Natural killer cell (primary cell): Measurements from ENCODE around the gene CARMIL3. TPM values are rescaled to one million over a fixed set of nuclear protein-coding genes. Genes with fewer than 3 reads are reported as not detected.

Source experiments
- ATAC-seq, 3 donors: fragments of 150-1000 bp in 2 of 3; fragments of 200-7000 bp in 1 of 3; cut with Tn5 transposase; 1 replicate in 1 of 3; 2 replicates in 2 of 3; pipeline ENCODE4 v1.10.0; 2021; ENCODE audit warnings: mild to moderate bottlenecking in 2 of 3, moderate library complexity in 2 of 3
- DNase-seq, 2 donors: peaks; one replicate each; pipeline versions ENCODE4 v3.0.0 to v3.0.0-alpha.2; 2013 to 2021; ENCODE audit warnings: mixed read lengths in 1 of 2
- H3K27ac ChIP-seq: one replicate; pipeline ENCODE4 v1.5.1; 2013; ENCODE audit warnings: mild to moderate bottlenecking, low read length
- H3K27me3 ChIP-seq: one replicate; pipeline ENCODE4 v1.6.1; 2013; ENCODE audit warnings: low read length; ENCODE audit not compliant: control insufficient read depth, insufficient read depth
- H3K36me3 ChIP-seq: one replicate; pipeline ENCODE4 v1.6.1; 2013; ENCODE audit warnings: low read length; ENCODE audit not compliant: control insufficient read depth, insufficient read depth
- H3K4me1 ChIP-seq: one replicate; pipeline ENCODE4 v1.6.1; 2013; ENCODE audit warnings: low read length; ENCODE audit not compliant: control insufficient read depth, insufficient read depth
- H3K4me3 ChIP-seq: one replicate; pipeline ENCODE4 v1.5.1; 2013; ENCODE audit warnings: low read length
- H3K9me3 ChIP-seq: one replicate; pipeline ENCODE4 v1.6.1; 2013; ENCODE audit warnings: low read length; ENCODE audit not compliant: control insufficient read depth, insufficient read depth
- H3K27ac Mint-ChIP-seq, 2 donors: one replicate each; pipeline ENCODE4 v1.8.0; 2022; ENCODE audit warnings: mild to moderate bottlenecking in 2 of 2, mixed read lengths in 2 of 2, moderate library complexity in 1 of 2
- H3K27me3 Mint-ChIP-seq, 2 donors: one replicate each; pipeline ENCODE4 v1.8.0; 2022; ENCODE audit warnings: low read depth in 2 of 2, mixed read lengths in 2 of 2
- H3K36me3 Mint-ChIP-seq: one replicate; pipeline ENCODE4 v1.8.0; 2022; ENCODE audit warnings: mixed read lengths
- H3K4me1 Mint-ChIP-seq, 2 donors: one replicate each; pipeline ENCODE4 v1.8.0; 2022; ENCODE audit warnings: mixed read lengths in 2 of 2
- H3K4me3 Mint-ChIP-seq: one replicate; pipeline ENCODE4 v1.8.0; 2022; ENCODE audit warnings: mild to moderate bottlenecking, moderate library complexity, mixed read lengths
- H3K9me3 Mint-ChIP-seq, 2 donors: one replicate each; pipeline ENCODE4 v1.8.0; 2022; ENCODE audit warnings: mixed read lengths in 2 of 2
- WGBS: methylation state at CpG from one replicate; pipeline ENCODE4 v1.1.7; 2013; ENCODE audit warnings: missing lambda C conversion rate; ENCODE audit not compliant: insufficient coverage; 5-methylcytosine and 5-hydroxymethylcytosine counted together
- intact Hi-C: fragments of 100-400 bp; cut with micrococcal nuclease; formaldehyde crosslinking; loops from one replicate; pipeline ENCODE4 v1.14.2; 2022
- total RNA-seq, 4 donors: library from RNA; stranded (reverse); fragments of 120-200 nt in 1 of 4; gene quantifications; one replicate each; pipeline versions ENCODE4 v1.2.3 to v1.2.4, GENCODE V29; 2013 to 2022
- TF ChIP-seq, protein P1 (sequence below): fragments of 200-600 bp; IDR thresholded peaks from one replicate; pipeline ENCODE4 v1.8.0; 2022; ENCODE audit warnings: antibody characterized with exemption

CARMIL3 gene
- total RNA-seq, 3 donors from 2014 or later (not counting 1 experiment from before 2014, with no cell fraction given), result 17.8 to 28.6 (median 18.6) TPM

DNA sequence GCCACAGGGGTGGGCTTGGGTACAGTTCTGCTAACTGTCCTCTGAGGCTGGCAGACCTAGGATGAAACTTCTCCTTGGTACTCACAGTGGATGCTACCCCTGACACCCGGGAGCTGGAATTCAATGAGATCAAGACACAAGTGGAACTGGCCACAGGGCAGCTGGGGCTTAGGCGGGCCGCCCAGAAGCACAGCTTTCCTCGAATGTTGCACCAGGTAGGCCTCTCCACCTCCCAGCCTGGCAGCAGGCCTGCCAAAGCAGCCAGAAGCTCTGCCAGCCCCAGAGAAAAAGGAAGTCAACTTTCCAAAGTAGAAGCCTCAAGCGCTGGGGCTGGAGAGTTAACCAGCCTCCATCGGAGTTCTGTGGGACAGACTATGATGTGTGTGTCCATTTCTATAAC is 65.4 kb downstream of the CARMIL3 start:
- Mint-ChIP-seq H3K9me3 (no peaks in the 10 kb centered on the region), H3K36me3 (peaks cover 6% of the 10 kb centered on the region), H3K27me3 (no peaks in the 10 kb centered on the region), H3K4me3 (no peak overlapping the region), H3K4me1 (peaks cover 22 to 27% of the 10 kb centered on the region in 2 donors), H3K27ac (no peak overlapping the region)
- Histone ChIP-seq H3K4me1 (peaks cover 24% of the 10 kb centered on the region), H3K36me3 (peaks cover 46% of the 10 kb centered on the region), H3K9me3 (no peaks in the 10 kb centered on the region), H3K27me3 (no peaks in the 10 kb centered on the region), H3K27ac (no peak overlapping the region), H3K4me3 (no peak overlapping the region)
- no peak for ATAC-seq
- intact Hi-C loops, result no loop called here
- no peak for DNase-seq
- WGBS, result 92% methylated on average over 6 of the region's 6 CpGs
- TF ChIP-seq, protein P1, sequence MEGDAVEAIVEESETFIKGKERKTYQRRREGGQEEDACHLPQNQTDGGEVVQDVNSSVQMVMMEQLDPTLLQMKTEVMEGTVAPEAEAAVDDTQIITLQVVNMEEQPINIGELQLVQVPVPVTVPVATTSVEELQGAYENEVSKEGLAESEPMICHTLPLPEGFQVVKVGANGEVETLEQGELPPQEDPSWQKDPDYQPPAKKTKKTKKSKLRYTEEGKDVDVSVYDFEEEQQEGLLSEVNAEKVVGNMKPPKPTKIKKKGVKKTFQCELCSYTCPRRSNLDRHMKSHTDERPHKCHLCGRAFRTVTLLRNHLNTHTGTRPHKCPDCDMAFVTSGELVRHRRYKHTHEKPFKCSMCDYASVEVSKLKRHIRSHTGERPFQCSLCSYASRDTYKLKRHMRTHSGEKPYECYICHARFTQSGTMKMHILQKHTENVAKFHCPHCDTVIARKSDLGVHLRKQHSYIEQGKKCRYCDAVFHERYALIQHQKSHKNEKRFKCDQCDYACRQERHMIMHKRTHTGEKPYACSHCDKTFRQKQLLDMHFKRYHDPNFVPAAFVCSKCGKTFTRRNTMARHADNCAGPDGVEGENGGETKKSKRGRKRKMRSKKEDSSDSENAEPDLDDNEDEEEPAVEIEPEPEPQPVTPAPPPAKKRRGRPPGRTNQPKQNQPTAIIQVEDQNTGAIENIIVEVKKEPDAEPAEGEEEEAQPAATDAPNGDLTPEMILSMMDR, result no peak

Other genes with a start within 250 kb of the CARMIL3 start
- gene DHRS4, start 98.2 kb upstream of the CARMIL3 start, total RNA-seq, result 10 to 100 TPM in 1 of 3 donors, 1 to 10 TPM in 2; 7.5 to 10.1 (median 9.9) TPM
- 10 to 100 TPM in 1 of 3 donors, 1 to 10 TPM in 2; 8.6 to 12.4 (median 9.7) TPM for gene DHRS4L2, start 63.1 kb upstream of the CARMIL3 start, total RNA-seq
- not detected for gene CPNE6, start 19.6 kb downstream of the CARMIL3 start, total RNA-seq
- gene PCK2, start 42.3 kb downstream of the CARMIL3 start, total RNA-seq, result 10 to 100 TPM in 2 of 3 donors, 1 to 10 TPM in 1; 9.8 to 13.8 (median 12.3) TPM
- gene DCAF11, start 62.8 kb downstream of the CARMIL3 start, total RNA-seq, result 10 to 100 TPM; 77.5 to 99.3 (median 96.3) TPM
- 1 to 10 TPM in 2 of 3 donors, under 1 TPM in 1; 0.78 to 3.3 (median 2.8) TPM for gene NRL, start 62.9 kb downstream of the CARMIL3 start, total RNA-seq
- 1 to 10 TPM in 2 of 3 donors, under 1 TPM in 1; 0.80 to 2.8 (median 2.3) TPM for gene FITM1, start 78.7 kb downstream of the CARMIL3 start, total RNA-seq
- 100 to 1,000 TPM; 315 to 345 (median 318) TPM for gene PSME1, start 84.2 kb downstream of the CARMIL3 start, total RNA-seq
- 10 to 100 TPM in 2 of 3 donors, 1 to 10 TPM in 1; 9.3 to 12.3 (median 12.0) TPM for gene EMC9, start 89.6 kb downstream of the CARMIL3 start, total RNA-seq
- 100 to 1,000 TPM; 193 to 237 (median 234) TPM for gene PSME2, start 94.6 kb downstream of the CARMIL3 start, total RNA-seq
- 100 to 1,000 TPM in 2 of 3 donors, 10 to 100 TPM in 1; 96.9 to 134 (median 125) TPM for gene RNF31, start 95.5 kb downstream of the CARMIL3 start, total RNA-seq
- gene IRF9, start 109.3 kb downstream of the CARMIL3 start, total RNA-seq, result 100 to 1,000 TPM; 178 to 348 (median 319) TPM
- 100 to 1,000 TPM in 2 of 3 donors, 10 to 100 TPM in 1; 77.7 to 138 (median 103) TPM for gene REC8, start 120.1 kb downstream of the CARMIL3 start, total RNA-seq
- gene IPO4, start 136.8 kb downstream of the CARMIL3 start, total RNA-seq, result 10 to 100 TPM; 46.2 to 61.5 (median 51.9) TPM
- gene TM9SF1, start 143.4 kb downstream of the CARMIL3 start, total RNA-seq, result 10 to 100 TPM; 15.2 to 32.1 (median 28.7) TPM
- 1 to 10 TPM; 1.3 to 2.9 (median 1.5) TPM for gene TSSK4, start 153.7 kb downstream of the CARMIL3 start, total RNA-seq
- gene CHMP4A, start 161.5 kb downstream of the CARMIL3 start, total RNA-seq, result 100 to 1,000 TPM; 105 to 118 (median 115) TPM
- 1 to 10 TPM; 4.0 to 6.1 (median 5.5) TPM for gene MDP1, start 164.1 kb downstream of the CARMIL3 start, total RNA-seq
- gene NEDD8, start 180.4 kb downstream of the CARMIL3 start, total RNA-seq, result 100 to 1,000 TPM in 1 of 3 donors, 10 to 100 TPM in 2; 93.6 to 109 (median 95.9) TPM
- 10 to 100 TPM; 46.5 to 63.3 (median 53.3) TPM for gene GMPR2, start 180.9 kb downstream of the CARMIL3 start, total RNA-seq
- 100 to 1,000 TPM; 158 to 269 (median 176) TPM for gene TINF2, start 190.6 kb downstream of the CARMIL3 start, total RNA-seq
- gene TGM1, start 211.2 kb downstream of the CARMIL3 start, total RNA-seq, result 1 to 10 TPM; 1.7 to 4.9 (median 4.7) TPM
- 10 to 100 TPM; 72.9 to 95.1 (median 88.5) TPM for gene RABGGTA, start 219.6 kb downstream of the CARMIL3 start, total RNA-seq
- gene DHRS1, start 247.8 kb downstream of the CARMIL3 start, total RNA-seq, result 10 to 100 TPM; 39.8 to 59.0 (median 43.3) TPM
- 10 to 100 TPM; 34.9 to 47.8 (median 39.2) TPM for gene NOP9, start 247.8 kb downstream of the CARMIL3 start, total RNA-seq